Fibroblast of the aortic adventitia (primary cell): ENCODE data around the gene TNNI3K. TPM values are rescaled to one million over a fixed set of nuclear protein-coding genes. Genes with fewer than 3 reads are reported as not detected.

Experiments
- DNase-seq: peaks from one replicate; pipeline ENCODE4 v3.0.0-alpha.2; 2010; ENCODE audit warnings: low read depth
- H3K4me3 ChIP-seq: 2 replicates; pipeline ENCODE4 v1.5.1; 2011; ENCODE audit warnings: low read depth, mild to moderate bottlenecking, control low read depth, low read length, moderate library complexity
- total RNA-seq: library from RNA; depleted of rRNA; stranded (reverse); fragments of >200 nt; gene quantifications from 2 replicates; pipeline ENCODE4 v1.2.3, GENCODE V29; 2012; ENCODE audit warnings: low replicate concordance
- TF ChIP-seq, protein P1 (sequence below): IDR thresholded peaks from 2 replicates; pipeline ENCODE4 v1.5.1; 2011; ENCODE audit warnings: mild to moderate bottlenecking, low read length, control low read depth, inconsistent platforms; ENCODE audit not compliant: insufficient read depth

TNNI3K gene
- total RNA-seq, 1 donor: not detected

DNA sequence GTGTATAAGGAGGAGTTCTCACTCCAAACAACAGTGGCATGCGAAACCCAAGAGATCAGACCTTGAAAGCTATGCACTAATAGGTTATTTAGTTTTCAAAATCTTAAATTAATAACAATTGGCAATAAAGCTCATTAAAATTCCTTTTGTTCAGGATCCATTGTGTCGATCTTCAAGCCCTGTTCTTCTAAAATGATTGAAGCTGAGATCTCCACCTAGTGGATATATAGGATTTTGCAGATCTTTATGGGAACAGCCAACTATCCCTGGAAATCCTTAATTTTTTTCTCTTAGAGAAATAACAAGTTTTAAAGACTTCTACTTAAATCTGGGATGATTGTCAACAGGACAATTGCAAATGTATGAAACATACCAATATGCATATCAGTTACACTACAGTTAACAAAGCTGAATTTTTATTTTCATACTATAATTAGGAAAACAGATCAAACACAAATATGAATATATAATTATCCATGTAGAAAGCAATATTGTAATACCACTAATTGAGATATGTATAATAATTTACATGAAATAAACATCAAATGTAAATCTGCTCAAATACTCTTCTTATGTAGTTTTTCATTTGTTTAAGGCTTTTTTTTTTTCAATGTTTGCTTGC is 233.9 kb downstream of the TNNI3K start:
- H3K4me3 ChIP-seq: no peak overlapping the region
- peak; percentile 51 for DNase-seq
- TF ChIP-seq, protein P1, sequence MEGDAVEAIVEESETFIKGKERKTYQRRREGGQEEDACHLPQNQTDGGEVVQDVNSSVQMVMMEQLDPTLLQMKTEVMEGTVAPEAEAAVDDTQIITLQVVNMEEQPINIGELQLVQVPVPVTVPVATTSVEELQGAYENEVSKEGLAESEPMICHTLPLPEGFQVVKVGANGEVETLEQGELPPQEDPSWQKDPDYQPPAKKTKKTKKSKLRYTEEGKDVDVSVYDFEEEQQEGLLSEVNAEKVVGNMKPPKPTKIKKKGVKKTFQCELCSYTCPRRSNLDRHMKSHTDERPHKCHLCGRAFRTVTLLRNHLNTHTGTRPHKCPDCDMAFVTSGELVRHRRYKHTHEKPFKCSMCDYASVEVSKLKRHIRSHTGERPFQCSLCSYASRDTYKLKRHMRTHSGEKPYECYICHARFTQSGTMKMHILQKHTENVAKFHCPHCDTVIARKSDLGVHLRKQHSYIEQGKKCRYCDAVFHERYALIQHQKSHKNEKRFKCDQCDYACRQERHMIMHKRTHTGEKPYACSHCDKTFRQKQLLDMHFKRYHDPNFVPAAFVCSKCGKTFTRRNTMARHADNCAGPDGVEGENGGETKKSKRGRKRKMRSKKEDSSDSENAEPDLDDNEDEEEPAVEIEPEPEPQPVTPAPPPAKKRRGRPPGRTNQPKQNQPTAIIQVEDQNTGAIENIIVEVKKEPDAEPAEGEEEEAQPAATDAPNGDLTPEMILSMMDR: peak; percentile 62

- TF ChIP-seq, protein P1: no peak
- H3K4me3 ChIP-seq: no peak overlapping the region
- DNase-seq: peak; percentile 4
Measured at GRCh38 chr1:74470251-74470650, 235.1 kb downstream of the TNNI3K start.

- TF ChIP-seq, protein P1: no peak
- no peak overlapping the region for H3K4me3 ChIP-seq
- DNase-seq: no peak
Measured at GRCh38 chr1:74470936-74471335, 235.7 kb downstream of the TNNI3K start.

GRCh38 chr1:74471470-74471869 is 236.3 kb downstream of the TNNI3K start:
- no peak overlapping the region for H3K4me3 ChIP-seq
- no peak for DNase-seq
- TF ChIP-seq, protein P1: no peak

- H3K4me3 ChIP-seq: no peak overlapping the region
- no peak for DNase-seq
- TF ChIP-seq, protein P1: no peak
Measured at GRCh38 chr1:74474585-74474984, 239.4 kb downstream of the TNNI3K start.

- H3K4me3 ChIP-seq: no peak overlapping the region
- no peak for DNase-seq
- TF ChIP-seq, protein P1: no peak
Measured at GRCh38 chr1:74478979-74479378, 243.8 kb downstream of the TNNI3K start.

GRCh38 chr1:74480068-74480467 is 244.9 kb downstream of the TNNI3K start:
- TF ChIP-seq, protein P1: no peak
- no peak overlapping the region for H3K4me3 ChIP-seq

More at GRCh38 chr1:74480068-74480467, 244.9 kb downstream of the TNNI3K start:
- no peak for DNase-seq
